HG03025 (cell line): ENCODE data around the gene EI24.
"Not testable (repeated sequence)": the region's sequence is repeated elsewhere in the genome, so short reads cannot be mapped to it uniquely, and the experiment has no call there.

Experiments
- ATAC-seq: cut with Tn5 transposase; IDR thresholded peaks from one replicate; pipeline ENCODE4 v1.9.1; 2021; ENCODE audit warnings: mild to moderate bottlenecking, moderate library complexity; ENCODE audit not compliant: unreplicated experiment, low FRiP score

EI24 gene

DNA sequence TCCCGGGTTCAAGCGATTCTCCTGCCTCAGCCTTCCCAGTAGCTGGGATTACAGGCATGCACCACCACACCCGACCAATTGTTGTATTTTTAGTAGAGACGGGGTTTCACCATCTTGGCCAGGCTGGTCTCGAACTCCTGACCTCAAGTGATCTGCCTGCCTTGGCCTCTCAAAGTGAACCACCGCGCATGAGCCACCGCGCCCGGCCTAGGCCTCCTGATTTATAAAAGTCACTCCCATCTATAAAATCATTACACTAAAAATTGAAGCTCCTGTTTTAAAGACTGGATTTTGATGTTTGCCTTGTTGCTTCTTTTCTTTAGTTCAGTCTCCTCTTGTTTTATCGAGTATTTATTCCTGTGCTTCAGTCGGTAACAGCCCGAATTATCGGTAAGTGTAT is 7.9 kb downstream of the EI24 start:
- not testable (repeated sequence) for ATAC-seq

GRCh38 chr11:125578783-125579182 is 9.5 kb downstream of the EI24 start:
- ATAC-seq = no peak

DNA sequence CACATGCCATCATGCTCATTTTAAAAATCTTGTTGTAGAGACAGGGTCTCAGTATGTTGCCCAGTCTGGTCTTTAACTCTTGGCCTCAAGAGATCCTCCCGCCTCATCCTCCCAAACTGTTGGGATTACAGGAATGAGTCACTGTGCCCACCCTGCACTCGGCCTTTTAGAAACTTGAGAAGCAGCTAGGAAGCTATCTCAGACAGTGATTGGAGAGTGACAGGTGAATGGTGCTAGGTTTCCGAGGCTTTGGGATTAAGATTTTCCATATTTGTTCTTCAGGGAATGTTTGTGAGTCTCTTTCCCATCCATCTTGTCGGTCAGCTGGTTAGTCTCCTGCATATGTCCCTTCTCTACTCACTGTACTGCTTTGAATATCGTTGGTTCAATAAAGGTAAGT is 10.5 kb downstream of the EI24 start:
- ATAC-seq = no peak

DNA sequence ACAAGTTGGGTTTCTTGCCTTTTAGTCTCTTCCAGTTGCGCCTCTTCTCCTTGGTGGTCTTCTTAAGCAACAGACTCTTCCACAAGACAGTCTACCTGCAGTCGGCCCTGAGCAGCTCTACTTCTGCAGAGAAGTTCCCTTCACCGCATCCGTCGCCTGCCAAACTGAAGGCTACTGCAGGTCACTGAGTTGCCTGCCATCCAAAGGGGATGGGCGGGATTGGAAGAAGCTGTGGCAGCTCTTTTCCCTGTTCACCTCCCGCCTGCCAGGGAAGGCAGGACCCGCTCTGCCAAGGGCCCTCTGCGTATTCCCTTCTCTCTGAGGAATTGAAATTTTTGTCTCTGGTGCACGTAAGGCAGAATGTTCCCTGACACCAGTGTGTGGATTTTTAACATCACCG is 14.2 kb downstream of the EI24 start:
- ATAC-seq = no peak

- no peak for ATAC-seq
Observed at GRCh38 chr11:125585487-125585886, 16.2 kb downstream of the EI24 start.

DNA sequence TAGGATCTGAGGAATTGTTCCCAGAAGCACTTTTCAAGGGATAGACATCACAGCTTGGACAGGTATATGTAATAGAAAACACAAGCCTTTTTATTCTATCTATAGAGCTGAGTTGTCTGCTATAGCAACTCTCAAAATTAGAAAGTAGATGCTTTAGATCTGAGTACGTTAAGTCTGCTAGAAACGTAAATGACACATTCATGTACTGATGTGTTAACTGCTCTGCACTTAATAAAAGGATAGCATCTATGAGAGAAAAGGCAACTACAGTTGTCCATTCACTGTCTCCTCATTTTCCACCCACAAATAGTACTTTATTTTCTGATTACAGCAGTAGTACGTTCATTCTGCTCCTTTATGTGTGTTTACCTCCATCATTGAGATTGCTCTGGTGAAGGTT is 17.3 kb downstream of the EI24 start:
- ATAC-seq = no peak

DNA sequence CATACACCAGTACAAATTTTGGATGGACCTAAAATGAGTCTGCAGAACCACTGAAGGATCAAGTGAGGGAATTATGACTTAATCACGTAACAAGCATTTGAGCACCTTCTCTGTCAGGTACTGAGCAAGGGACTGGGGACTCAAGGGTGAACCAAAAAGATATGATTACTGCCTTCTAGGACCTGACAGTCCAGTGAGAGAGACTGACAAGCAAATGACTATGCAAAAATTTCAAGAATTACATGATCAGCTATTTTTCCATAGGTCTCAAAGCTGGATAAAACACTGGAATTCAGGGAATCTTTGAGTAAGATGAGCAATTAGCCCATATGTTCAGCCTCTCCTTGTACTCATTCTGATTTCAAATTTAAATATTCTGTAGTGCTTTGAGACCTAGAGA is 18.2 kb downstream of the EI24 start:
- no peak for ATAC-seq

DNA sequence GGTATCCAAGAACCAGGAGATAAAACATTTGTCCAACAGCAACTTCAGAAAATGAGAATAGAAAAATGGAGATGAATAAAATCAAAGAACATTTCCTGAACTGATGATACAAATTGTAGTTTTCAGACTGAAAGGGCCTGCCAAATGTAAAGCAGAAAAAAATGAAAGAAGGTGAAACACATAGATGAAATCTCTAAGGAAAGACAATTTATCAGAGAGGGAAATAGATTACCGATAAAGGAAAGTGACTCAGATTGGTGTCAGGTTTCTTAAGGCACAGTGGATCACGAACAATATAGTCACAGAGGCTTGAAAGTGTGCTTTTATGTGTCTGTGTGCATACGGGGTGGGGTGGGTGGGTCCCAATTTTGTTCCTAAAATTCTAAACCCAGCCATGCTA is 19.2 kb downstream of the EI24 start:
- no peak for ATAC-seq

DNA sequence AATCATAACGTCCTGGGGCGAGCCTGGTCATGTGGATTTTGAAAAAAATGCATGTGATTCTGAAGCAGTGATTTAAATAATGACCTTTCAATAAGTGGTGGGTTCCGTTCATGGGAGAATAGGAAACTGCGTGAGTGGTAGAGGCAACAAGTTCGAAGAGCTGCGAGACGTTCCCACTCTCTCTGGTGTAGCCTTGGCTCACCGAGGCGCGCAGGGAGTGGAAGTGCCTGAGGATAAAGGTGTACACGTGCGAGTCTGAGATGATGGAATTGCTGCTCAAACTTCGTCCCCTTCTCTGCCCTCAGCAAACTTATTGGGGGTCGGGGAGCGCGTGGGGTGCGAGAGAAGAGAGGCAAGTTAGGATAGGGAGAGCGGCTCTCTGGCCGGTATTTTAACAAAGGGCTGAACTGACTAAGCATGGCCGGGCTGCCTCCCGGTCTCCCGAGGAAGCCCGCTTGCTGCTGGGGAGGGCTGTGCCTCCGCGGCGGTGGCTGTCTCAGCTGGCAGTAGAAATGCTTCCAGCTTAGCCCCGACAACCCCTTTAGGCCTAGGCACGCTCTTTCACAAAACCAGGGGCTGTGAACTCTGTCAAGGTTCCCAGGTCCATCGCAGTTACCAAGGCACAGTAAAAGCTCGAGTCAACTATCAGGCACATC is 22.5 kb downstream of the EI24 start:
- ATAC-seq = peak; percentile 15

DNA sequence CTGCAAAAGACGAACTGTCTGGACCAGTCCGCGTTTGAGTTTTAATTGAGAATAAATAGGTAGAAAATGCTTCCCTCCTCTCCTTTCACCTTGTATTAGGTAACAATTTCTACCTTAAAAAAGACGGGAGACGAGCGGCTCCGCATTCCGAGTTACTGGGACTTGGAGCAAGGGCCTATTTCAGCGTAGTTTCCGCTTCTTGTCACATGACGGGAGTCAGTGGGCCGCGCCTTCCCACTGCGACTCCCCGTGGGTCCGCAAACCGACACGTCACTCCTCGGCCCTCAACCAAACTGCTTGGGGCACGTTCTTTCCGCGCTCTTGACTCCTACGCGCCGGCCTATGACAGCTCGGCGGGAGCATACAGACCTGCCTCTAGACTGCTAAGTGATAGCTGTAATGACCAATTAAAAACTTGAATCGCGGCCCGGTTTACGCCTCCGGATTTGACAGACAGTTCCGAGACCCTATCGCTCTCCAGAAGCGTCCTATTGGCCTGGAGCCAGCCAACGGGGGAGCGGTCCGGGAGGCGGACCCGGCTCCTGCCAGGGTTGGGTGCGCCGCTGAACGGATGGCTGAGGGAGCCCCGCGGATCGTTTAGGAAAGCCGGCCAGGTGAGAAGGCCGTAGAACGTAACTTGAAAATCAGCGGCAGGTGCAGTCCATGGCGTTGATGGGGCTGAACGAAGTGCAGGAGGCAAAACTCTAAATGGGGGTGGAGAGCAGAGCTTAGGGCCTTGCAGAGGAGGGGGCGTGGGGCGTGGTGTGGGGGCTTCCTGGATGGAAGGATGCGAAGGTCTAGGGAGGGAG is 23.2 kb downstream of the EI24 start, which contains the start of gene STT3A:
STT3A (plus strand) TSS at position 548 of the 809 bp plus-strand sequence. CDS start 3,064 bp downstream, outside the sequence.
- peak; percentile 98 for ATAC-seq

- peak; percentile 1 for ATAC-seq
Observed at GRCh38 chr11:125593114-125593820, 24.0 kb downstream of the EI24 start.

DNA sequence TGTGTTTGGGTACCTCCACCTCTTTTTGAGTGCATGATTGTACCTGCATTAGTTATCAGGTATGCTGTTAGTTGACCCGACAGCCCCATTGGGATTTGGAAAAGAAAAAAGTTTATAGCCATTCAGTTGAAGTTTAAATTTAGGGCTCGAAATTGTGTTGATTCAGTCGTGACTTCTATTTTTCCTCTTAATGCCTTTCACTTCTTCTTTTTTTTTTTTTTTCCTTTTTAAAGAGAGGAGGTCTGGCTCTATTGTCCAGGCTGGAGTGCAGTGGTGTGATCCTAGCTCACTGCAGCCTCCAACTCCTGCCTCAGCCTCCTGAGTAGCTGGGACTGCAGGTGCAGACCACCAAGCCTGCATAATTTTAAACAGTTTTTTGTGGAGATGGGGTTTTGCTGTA is 25.7 kb downstream of the EI24 start:
- no peak for ATAC-seq

- ATAC-seq = no peak
Observed at GRCh38 chr11:125600663-125601062, 31.4 kb downstream of the EI24 start.

- no peak for ATAC-seq
Observed at GRCh38 chr11:125603207-125603606, 33.9 kb downstream of the EI24 start.

- ATAC-seq = no peak
Observed at GRCh38 chr11:125605417-125605816, 36.1 kb downstream of the EI24 start.

DNA sequence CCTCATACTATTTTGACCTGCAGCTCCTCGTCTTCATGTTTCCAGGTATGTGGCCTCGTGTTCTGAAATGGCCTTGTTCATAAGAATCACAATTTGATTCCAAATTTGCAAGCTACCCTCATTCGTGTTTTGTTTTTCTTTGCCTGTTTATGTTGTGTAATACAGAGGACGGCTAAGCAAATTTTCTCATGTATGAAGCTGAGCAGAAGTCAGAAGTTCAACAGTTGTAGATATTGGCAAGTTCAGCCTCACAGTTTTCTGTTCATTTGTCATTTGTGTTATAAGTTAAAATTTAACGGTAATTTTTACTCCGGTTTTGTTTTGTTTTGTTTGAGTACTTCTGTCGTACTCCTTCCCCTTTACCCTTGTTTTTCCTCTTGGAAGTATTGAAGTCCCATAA is 40.3 kb downstream of the EI24 start:
- ATAC-seq = no peak

- ATAC-seq = no peak
Observed at GRCh38 chr11:125618383-125618782, 49.1 kb downstream of the EI24 start.

- ATAC-seq = no peak
Observed at GRCh38 chr11:125621995-125622394, 52.7 kb downstream of the EI24 start.

GRCh38 chr11:125623064-125623463 is 53.8 kb downstream of the EI24 start:
- no peak for ATAC-seq

DNA sequence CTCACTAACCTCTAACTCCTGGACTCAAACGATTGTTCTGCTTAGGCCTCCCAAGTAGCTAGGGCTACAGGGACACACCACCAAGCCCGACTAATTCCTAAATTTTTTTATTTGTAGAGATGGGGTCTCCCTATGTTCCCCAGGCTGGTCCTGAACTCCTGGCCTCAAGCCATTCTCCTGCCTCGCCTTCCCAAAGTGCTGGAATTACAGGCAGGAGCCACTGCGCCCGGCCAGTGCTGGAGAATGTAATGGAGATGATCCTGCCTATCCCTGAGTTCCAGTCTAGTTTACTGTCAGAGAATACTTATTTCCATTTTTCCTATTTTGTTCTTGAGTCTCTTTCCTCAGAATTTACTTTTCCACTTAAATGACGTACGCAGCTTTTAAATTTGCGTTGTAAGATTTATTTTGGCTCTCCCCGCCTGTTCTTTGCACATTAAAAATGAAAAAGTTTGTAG is 55.5 kb downstream of the EI24 start, which contains the start of gene CHEK1:
CHEK1 (plus strand) TSS at position 408 of the 458 bp plus-strand sequence. CDS start 1,606 bp downstream, outside the sequence.
- ATAC-seq = no peak

DNA sequence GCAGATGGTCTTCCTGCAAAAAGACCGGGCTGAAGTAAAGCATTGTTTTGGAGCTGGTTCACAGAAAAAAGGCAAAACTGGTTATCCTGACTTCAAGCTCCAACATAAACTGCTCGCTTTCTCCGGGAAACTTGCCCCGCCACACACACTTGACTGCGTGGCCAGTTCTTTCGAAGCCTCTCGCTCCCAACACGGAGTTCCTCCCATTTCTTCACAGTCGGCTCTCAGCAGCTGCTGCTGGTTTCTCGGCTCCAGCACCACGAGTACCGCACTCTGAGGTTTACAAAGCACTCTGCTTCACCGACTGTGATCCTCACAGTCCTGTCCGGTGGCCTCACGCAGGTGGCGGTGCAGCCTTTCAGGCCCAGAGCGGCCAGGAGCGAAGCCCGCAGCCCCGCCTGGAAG is 56.0 kb downstream of the EI24 start:
- ATAC-seq = peak; percentile 30
